GM13976 (cell line): Measurements from ENCODE around the gene RYR1.
"Not testable (repeated sequence)": the region's sequence is repeated elsewhere in the genome, so short reads cannot be mapped to it uniquely, and the experiment has no call there.

Experiments used
- DNase-seq: peaks from one replicate; pipeline ENCODE4 v3.0.0; 2012; ENCODE audit warnings: low spot score
- CTCF ChIP-seq: IDR thresholded peaks from 2 replicates; pipeline ENCODE4 v1.5.1; 2012; ENCODE audit warnings: borderline replicate concordance, mild to moderate bottlenecking; ENCODE audit not compliant: insufficient read depth; ENCODE audit errors: extremely low read depth, missing control alignments, control extremely low read depth
- in situ Hi-C: fragments of 300-500 bp; cut with MboI; formaldehyde crosslinking; loops from one replicate; pipeline ENCODE4 v1.12.0; 2022; ENCODE audit warnings: low sequenced_read_pairs, mixed read lengths, inconsistent platforms; ENCODE audit not compliant: unreplicated experiment

RYR1 gene

GRCh38 chr19:38514812-38515633 is 81.5 kb downstream of the RYR1 start:
- in situ Hi-C loops: no loop called here
- peak; percentile 92 for TF ChIP-seq CTCF
- peak; percentile 93 for DNase-seq

DNA sequence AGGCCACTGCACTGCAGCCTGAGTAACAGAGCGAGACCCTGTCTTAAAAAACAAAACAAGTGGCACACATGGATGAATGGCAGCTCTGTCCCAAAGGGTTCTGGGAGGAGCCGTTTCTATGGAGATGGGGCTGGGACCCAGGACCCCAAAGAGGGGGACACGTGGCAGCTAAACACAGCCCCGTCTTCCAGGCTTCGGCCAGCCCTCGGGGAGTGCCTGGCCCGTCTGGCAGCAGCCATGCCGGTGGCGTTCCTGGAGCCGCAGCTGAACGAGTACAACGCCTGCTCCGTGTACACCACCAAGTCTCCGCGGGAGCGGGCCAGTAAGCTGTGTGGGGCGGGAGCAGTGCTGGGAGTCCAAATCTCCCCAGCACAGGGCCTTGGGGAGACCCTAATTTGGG is 82.4 kb downstream of the RYR1 start:
- in situ Hi-C loops: no loop called here
- DNase-seq: no peak
- no peak for TF ChIP-seq CTCF

GRCh38 chr19:38516802-38517201 is 83.3 kb downstream of the RYR1 start:
- TF ChIP-seq CTCF: no peak
- DNase-seq: no peak
- in situ Hi-C loops: no loop called here

DNA sequence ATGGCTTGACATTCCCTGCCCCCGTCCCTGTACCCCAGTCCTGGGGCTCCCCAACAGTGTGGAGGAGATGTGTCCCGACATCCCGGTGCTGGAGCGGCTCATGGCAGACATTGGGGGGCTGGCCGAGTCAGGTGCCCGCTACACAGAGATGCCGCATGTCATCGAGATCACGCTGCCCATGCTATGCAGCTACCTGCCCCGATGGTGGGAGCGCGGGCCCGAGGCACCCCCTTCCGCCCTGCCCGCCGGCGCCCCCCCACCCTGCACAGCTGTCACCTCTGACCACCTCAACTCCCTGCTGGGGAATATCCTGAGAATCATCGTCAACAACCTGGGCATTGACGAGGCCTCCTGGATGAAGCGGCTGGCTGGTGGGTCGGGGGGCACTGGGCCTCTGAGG is 83.8 kb downstream of the RYR1 start:
- DNase-seq: no peak
- TF ChIP-seq CTCF: no peak
- in situ Hi-C loops: no loop called here

- DNase-seq, in situ Hi-C loops: not testable (repeated sequence)
Measured at GRCh38 chr19:38517980-38518379, 84.5 kb downstream of the RYR1 start.

GRCh38 chr19:38519168-38519567 is 85.7 kb downstream of the RYR1 start:
- TF ChIP-seq CTCF: no peak
- no peak for DNase-seq
- in situ Hi-C loops: no loop called here

- no peak for DNase-seq
- no peak for TF ChIP-seq CTCF
- in situ Hi-C loops: no loop called here
Measured at GRCh38 chr19:38519988-38520387, 86.5 kb downstream of the RYR1 start.
